ENCODE measurements around the gene IMMP2L. TPM values are rescaled to one million over a fixed set of nuclear protein-coding genes. Genes with fewer than 3 reads are reported as not detected.
A peak's percentile ranks its signal among the peaks of the same experiment; 100 is the strongest.

Gene IMMP2L
- polyA plus RNA-seq, 1 donor (not counting 4 experiments of a cell fraction or from before 2014, with no cell fraction given), result 14.1 TPM

DNA sequence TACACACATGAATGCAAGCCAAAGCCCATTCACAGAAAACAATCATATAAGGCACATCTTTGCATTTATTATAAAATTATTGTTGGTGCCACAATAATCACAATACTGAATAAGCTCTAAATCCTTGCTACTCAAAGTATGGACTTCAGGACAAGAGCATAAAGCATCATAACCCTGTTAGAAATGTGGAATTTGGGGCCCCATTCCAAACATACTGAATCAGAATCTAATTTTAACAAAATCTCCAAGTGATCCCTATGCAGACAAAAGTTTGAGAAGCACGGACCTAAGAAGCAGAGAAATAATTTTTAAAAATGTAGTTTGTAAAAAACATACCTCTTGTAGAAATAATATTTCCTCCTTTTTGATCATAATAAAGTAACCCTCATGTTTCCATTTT is 199.2 kb downstream of the IMMP2L start:
- peak; percentile 73 for FAIRE-seq
- Histone ChIP-seq H3K27ac (ENCODE audit: control insufficient read depth, insufficient read depth, low read length) (peak overlapping the region; percentile 22), H3K27me3 (ENCODE audit: control insufficient read depth, extremely low read depth, insufficient read depth, low read length) (no peaks in the 10 kb centered on the region), H3K4me1 (ENCODE audit: control insufficient read depth, extremely low read depth, insufficient read depth, low read length) (peaks cover 33% of the 10 kb centered on the region), H3K9me1 (ENCODE audit: control insufficient read depth, extremely low read depth, insufficient read depth, low read length) (no peaks in the 10 kb centered on the region), H3K9ac (ENCODE audit: control insufficient read depth, extremely low read depth, insufficient read depth, low read length) (no peak overlapping the region), H2AFZ (ENCODE audit: control insufficient read depth, low read length) (no peak overlapping the region), H3K4me2 (ENCODE audit: control insufficient read depth, extremely low read depth, insufficient read depth, low read depth, low read length) (peak overlapping the region; percentile 63), H3K79me2 (ENCODE audit: control insufficient read depth, insufficient read depth, low read length) (no peaks in the 10 kb centered on the region), H3K9me3 (ENCODE audit: control insufficient read depth, low read depth, low read length) (no peaks in the 10 kb centered on the region), H3K4me3 (ENCODE audit: control insufficient read depth in 2 of 3, extremely low read depth in 1 of 3, insufficient read depth in 2 of 3, low read depth in 1 of 3, low read length in 3 of 3) (peak overlapping the region in 1 of 3 experiments; percentile 3), H3K36me3 (ENCODE audit: control insufficient read depth in 2 of 2, extremely low read depth in 1 of 2, insufficient read depth in 2 of 2, low read length in 2 of 2) (no peaks in the 10 kb centered on the region), H4K20me1 (ENCODE audit: control insufficient read depth, extremely low read depth, insufficient read depth, low read length) (no peaks in the 10 kb centered on the region)
- no peak for DNase-seq (ENCODE audit: low read depth, low spot score)
- dilution Hi-C loops (cut with MboI; ENCODE audit: extremely low pct_ligation_motif_present, low sequenced_read_pairs), result no loop called here
- TF ChIP-seq EZH2 (IDR thresholded peaks at IDR 0.05; ENCODE audit: low read length), result no peak
- TF ChIP-seq, protein P1, sequence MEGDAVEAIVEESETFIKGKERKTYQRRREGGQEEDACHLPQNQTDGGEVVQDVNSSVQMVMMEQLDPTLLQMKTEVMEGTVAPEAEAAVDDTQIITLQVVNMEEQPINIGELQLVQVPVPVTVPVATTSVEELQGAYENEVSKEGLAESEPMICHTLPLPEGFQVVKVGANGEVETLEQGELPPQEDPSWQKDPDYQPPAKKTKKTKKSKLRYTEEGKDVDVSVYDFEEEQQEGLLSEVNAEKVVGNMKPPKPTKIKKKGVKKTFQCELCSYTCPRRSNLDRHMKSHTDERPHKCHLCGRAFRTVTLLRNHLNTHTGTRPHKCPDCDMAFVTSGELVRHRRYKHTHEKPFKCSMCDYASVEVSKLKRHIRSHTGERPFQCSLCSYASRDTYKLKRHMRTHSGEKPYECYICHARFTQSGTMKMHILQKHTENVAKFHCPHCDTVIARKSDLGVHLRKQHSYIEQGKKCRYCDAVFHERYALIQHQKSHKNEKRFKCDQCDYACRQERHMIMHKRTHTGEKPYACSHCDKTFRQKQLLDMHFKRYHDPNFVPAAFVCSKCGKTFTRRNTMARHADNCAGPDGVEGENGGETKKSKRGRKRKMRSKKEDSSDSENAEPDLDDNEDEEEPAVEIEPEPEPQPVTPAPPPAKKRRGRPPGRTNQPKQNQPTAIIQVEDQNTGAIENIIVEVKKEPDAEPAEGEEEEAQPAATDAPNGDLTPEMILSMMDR (optimal IDR thresholded peaks at IDR 0.05 in 1 of 3, IDR thresholded peaks at IDR 0.05 in 1 of 3, conservative IDR thresholded peaks at IDR 0.05 in 1 of 3; ENCODE audit: extremely low read depth in 1 of 3, insufficient read depth in 2 of 3, low read length in 3 of 3), result no peak

DNA sequence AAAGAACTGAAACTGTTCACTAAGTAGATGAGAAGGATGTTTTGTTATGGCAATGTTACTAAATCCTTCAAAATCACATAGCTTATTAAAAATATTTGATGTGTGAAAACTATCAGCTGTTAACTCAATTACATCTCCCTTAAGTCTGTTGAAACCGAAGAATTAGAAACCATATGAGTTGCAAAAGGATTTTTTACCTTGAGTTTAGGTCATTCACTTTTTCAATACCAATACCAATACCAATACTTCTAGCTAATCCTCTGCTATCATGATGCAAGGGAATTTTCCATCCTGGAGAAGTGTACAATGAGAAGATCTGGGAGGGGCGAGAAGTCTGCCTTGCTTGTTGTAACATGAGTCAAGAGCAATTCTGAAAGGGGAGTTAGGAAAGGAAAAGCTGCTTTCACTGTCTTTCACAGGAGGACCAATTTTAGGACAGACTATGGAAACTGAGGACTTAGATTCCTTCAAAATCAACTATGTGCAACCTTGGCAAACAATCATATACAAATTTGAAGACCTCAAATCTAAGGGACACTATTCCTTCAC is 199.7 kb downstream of the IMMP2L start:
- Histone ChIP-seq H3K4me3 (ENCODE audit: control insufficient read depth in 2 of 3, extremely low read depth in 1 of 3, insufficient read depth in 2 of 3, low read depth in 1 of 3, low read length in 3 of 3) (peak overlapping the region in 1 of 3 experiments; percentile 3), H3K9me1 (ENCODE audit: control insufficient read depth, extremely low read depth, insufficient read depth, low read length) (no peaks in the 10 kb centered on the region), H3K9ac (ENCODE audit: control insufficient read depth, extremely low read depth, insufficient read depth, low read length) (no peak overlapping the region), H3K36me3 (ENCODE audit: control insufficient read depth in 2 of 2, extremely low read depth in 1 of 2, insufficient read depth in 2 of 2, low read length in 2 of 2) (no peaks in the 10 kb centered on the region), H2AFZ (ENCODE audit: control insufficient read depth, low read length) (peak overlapping the region; percentile 16), H3K79me2 (ENCODE audit: control insufficient read depth, insufficient read depth, low read length) (no peaks in the 10 kb centered on the region), H4K20me1 (ENCODE audit: control insufficient read depth, extremely low read depth, insufficient read depth, low read length) (no peaks in the 10 kb centered on the region), H3K9me3 (ENCODE audit: control insufficient read depth, low read depth, low read length) (no peaks in the 10 kb centered on the region), H3K27ac (ENCODE audit: control insufficient read depth, insufficient read depth, low read length) (peak overlapping the region; percentile 22), H3K4me1 (ENCODE audit: control insufficient read depth, extremely low read depth, insufficient read depth, low read length) (peaks cover 38% of the 10 kb centered on the region), H3K4me2 (ENCODE audit: control insufficient read depth, extremely low read depth, insufficient read depth, low read depth, low read length) (peak overlapping the region; percentile 63), H3K27me3 (ENCODE audit: control insufficient read depth, extremely low read depth, insufficient read depth, low read length) (no peaks in the 10 kb centered on the region)
- no peak for TF ChIP-seq EZH2 (IDR thresholded peaks at IDR 0.05; ENCODE audit: low read length)
- TF ChIP-seq, protein P1 (optimal IDR thresholded peaks at IDR 0.05 in 1 of 3, IDR thresholded peaks at IDR 0.05 in 1 of 3, conservative IDR thresholded peaks at IDR 0.05 in 1 of 3; ENCODE audit: extremely low read depth in 1 of 3, insufficient read depth in 2 of 3, low read length in 3 of 3), result no peak
- dilution Hi-C loops (cut with MboI; ENCODE audit: extremely low pct_ligation_motif_present, low sequenced_read_pairs), result no loop called here
- FAIRE-seq (peak; percentile 69), DNase-seq (ENCODE audit: low read depth, low spot score) (no peak)

Measured in keratinocyte (primary cell).